ENCODE measurements around the gene CDNF.
"Not testable (repeated sequence)": the region's sequence is repeated elsewhere in the genome, so short reads cannot be mapped to it uniquely, and the experiment has no call there.

CDNF gene

DNA sequence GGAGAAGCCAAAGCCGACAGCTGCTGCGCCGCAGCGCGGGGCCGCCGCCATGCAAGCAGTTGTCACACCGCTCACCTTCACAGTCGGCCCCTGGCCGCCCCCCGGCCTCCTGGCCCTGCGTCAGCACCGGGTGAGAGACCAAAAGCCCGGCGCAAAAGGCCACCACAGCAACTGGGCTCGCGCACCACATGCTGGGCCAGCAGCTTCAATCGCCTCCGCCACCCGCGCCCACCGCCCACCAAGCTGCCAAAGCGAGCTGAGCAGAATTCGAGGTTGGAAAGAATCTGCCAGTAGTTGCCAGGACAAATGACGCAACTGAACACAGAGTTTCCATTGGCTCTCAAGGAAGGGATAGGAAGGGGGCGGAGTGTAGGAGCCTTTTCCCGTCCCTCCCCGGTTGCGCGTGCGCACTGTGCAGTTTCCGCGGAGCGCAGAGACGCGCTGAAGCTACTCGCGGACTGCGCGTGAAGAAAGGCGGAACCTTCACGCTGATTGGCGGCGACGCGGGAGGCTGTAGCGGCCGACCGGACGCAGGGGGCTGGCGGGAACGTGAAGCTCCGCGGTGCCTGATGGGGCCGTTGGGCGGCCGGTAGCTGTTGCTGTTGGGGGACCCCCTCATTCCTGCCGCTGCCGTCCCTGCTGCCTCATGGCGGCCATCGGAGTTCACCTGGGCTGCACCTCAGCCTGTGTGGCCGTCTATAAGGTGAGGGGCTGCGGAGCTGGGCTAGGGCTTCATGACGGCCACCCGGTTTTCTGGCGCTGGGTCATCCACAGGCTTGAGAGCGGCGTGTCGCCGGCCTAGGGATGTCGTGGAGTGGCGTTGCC is at the start of gene CDNF, which contains the start of the genes HSPA14 and MSANTD7:
CDNF (minus strand) TSS at position 281 of the 825 bp plus-strand sequence; CDS start at position 190, 91 bp downstream.
HSPA14 (plus strand) TSS at position 550 of the 825 bp plus-strand sequence; CDS start at position 647, 97 bp downstream.
MSANTD7 (plus strand) TSS at position 550 of the 825 bp plus-strand sequence. CDS start 3,979 bp downstream, outside the sequence.
- peak; percentile 100 for DNase-seq (ENCODE audit: low spot score)

DNA sequence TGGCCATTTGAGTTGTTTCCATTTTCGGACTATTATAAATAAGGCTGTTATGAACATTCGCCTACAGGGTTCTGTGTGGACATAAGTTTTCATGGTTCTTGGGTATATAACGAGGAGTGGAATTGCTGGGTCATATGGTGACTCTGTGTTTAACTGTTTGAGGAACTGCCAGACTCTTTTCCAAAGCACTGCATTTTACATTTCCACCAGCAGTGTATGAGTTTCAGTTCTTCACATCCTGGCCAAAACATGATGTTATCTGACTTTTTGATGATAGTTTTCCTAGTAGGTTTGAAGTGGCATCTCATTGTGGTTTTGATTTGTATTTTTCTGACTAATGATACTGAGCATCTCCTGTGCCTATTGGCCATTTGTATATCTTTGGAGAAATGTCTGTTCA is 46.2 kb upstream of the CDNF start:
- no peak for DNase-seq (ENCODE audit: low spot score)

DNA sequence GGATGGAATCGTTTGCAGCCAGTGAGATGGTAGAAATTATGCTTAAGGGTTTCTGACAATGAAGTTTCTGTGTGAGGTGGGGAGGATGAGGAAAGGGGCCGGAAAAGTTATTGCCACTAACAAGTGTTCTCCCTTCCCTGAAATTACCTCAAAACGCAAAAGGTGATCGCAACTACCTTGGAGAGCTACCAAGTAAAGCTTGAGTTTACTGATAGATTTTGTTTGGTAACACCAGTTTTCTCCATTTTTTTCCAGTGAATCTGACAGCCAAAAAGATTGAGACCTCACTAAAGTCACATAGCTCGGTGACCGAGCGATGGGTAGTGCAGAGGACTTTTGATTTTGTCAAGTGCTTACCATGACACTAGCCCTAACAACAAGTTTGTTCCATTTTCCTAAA is 42.4 kb upstream of the CDNF start:
- DNase-seq (ENCODE audit: low spot score): no peak

DNA sequence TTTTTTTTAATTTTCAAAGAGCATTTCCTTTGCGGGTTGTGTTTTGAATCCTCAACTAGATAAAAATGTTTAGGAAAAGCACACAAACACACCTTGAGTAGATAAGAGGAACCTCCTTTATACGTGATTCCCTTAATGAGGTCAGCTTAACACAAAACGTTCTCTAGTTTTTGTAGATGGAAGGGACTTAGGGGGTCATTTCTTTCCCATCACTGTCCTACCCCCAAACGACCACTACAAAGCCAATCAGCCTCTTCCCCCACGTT is 42.0 kb upstream of the CDNF start:
- no peak for DNase-seq (ENCODE audit: low spot score)

DNA sequence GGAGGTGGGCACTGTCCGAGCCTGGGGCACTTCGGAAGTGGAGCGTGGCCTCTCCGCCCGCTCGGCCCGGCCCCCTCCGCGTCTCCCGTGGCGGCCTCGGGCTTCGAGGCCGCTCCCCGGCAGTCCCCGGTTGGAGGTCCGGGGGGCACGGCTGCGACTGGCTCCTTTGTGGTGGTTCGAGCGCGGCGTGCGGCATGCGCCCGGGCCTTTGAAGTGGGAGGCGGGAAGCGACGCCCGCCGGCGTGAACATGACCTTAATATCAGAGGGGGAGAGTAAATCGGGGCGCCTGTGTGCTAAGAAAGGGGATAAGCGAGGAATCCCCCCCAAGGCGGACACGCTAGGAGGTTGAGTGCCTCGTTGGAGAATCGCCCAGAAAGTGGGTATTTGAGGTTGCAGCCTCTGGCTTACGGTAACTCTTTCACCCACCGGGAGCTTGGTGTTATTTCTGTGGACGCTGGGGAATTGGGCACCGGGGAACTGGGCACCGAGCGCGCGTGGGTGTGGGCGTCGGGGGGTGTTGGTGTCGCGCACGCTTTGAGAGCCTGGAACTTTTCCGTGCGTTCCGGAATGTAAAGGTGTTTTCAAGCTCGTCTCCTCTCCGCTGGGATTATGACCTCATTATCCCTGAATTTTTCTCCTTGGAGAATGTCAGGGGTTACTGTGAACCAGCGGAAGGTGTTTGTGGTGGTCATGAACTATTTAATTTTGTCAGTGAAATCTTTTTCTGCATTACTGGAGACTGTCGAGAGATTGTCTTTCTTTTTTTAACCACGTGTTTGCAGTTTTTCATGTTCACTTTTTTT is 41.5 kb upstream of the CDNF start:
- DNase-seq (ENCODE audit: low spot score): no peak

DNA sequence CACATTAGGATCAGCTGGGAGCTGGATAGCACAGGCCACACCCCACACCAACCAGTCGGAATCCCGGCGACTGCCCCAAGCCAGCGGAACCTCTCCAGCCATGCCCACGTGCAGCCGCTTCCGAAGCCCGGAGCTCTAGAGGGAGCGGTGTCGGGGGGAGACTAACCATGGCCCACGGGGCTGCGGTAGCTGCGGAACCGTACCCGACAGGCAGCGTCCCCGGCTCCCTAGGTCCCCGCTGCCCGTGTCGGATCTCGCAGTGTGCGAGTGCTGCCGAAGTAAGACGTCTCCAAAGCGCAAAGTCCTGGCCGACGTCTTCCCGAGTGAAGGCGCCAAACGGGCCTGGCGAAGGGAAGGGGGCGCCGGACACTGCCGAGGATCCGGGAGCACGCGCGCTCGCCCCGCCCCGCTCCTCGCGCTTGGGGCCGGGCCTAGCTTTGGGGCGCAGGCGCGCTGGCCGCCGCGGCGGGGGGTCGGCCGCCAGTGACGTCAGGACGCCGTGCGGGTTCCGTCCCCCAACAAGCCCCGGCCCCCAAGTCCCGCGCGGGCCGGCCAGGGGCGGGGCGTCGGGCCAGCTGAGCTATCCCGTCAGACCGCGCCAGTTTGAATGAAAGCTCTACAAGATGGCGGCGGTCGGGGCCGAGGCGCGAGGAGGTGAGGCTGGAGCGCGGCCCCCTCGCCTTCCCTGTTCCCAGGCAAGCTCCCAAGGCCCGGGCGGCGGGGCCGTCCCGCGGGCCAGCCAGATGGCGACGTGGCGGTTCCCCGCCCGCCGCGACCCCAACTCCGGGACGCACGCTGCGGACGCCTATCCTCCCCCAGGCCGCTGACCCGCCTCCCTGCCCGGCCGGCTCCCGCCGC is 40.7 kb upstream of the CDNF start, which contains the start of gene SUV39H2:
SUV39H2 (plus strand) TSS at position 601 of the 858 bp plus-strand sequence; CDS start at position 624, 23 bp downstream.
- peak; percentile 90 for DNase-seq (ENCODE audit: low spot score)

DNA sequence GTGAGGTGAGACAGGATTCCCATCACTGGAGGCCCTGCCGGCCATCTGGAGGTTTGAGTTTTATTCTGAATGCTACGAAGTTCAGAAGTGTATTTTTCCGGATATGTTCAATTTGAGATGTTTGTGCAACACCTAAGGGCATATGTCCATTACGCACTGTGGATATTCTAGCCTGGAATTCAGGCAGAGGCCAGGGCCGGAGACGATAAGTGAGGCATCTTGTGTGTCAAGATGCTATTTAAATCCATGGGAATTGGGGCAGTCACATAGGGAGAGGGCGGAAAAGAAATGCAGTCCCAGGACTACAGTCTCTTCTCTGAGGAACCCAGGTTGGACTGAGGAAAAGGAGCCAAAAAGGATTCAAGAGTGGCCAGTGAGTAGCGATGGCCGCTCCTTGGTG is 38.9 kb upstream of the CDNF start:
- DNase-seq (ENCODE audit: low spot score): no peak

DNA sequence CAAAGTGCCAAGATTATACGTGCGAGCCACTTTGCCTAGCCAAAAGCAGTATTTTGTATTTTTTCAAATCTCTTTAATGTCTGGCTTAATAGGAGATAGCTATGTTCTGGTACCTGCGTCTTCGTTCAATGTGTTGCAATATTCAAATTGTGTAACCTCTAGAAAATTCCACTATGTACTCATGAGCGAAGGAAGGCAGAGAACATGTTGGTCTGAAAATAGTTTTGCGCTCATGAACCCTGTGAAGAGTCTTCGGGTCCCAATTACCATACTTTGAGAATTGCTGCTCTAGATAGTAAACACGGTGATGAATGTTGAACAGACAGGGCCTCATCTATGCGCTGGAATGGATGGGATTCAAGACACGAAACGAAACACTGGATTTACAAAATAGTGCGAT is 38.1 kb upstream of the CDNF start:
- DNase-seq (ENCODE audit: low spot score): no peak

DNA sequence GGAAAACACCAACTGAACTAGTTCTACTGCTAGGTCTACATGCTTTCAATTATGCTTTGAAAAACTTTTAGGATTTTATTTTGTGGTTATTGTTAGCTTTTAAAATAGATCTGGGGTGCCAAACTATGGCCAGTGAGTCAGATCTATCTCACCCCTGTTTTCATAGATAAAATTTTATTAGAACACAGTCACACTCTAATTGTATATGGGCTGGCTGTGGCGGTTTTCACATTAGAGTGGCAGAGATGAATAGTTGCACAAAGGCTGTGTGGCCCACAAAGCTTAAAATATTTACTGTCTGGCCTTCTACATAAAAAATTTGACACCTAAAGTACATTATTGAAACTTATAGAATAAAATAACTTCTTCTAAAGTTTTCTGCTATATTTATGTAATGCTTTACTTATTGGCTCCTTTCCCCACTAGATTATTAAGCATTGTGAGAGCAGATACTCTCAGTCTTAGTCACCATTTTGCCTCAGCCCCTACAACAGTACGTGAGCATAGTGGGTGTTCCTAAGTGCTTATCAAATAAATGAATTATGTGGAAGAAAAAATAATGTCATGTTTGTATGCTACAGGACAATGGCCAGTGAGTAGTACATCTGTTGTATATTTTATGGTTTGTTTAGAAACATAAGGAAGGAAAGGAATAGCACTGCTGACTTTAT is 35.4 kb upstream of the CDNF start:
- DNase-seq (ENCODE audit: low spot score): peak; percentile 43

DNA sequence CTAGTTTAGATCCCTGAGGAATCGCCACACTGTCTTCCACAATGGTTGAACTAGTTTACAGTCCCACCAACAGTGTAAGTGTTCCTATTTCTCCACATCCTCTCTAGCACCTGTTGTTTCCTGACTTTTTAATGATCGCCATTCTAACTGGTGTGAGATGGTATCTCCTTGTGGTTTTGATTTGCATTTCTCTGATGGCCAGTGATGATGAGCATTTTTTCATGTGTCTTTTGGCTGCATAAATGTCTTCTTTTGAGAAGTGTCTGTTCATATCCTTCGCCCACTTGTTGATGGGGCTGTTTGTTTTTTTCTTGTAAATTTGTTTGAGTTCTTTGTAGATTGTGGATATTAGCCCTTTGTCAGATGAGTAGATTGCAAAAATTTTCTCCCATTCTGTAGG is 27.0 kb upstream of the CDNF start:
- not testable (repeated sequence) for DNase-seq (ENCODE audit: low spot score)

DNA sequence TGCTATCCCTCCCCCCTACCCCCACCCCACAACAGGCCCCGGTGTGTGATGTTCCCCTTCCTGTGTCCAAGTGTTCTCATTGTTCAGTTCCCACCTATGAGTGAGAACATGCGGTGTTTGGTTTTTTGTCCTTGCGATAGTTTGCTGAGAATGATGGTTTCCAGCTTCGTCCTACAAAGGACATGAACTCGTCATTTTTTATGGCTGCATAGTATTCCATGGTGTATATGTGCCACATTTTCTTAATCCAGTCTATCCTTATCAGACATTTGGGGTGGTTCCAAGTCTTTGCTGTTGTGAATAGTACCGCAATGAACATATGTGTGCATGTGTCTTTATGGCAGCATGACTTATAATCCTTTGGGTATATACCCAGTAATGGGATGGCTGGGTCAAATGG is 26.6 kb upstream of the CDNF start:
- not testable (repeated sequence) for DNase-seq (ENCODE audit: low spot score)

DNA sequence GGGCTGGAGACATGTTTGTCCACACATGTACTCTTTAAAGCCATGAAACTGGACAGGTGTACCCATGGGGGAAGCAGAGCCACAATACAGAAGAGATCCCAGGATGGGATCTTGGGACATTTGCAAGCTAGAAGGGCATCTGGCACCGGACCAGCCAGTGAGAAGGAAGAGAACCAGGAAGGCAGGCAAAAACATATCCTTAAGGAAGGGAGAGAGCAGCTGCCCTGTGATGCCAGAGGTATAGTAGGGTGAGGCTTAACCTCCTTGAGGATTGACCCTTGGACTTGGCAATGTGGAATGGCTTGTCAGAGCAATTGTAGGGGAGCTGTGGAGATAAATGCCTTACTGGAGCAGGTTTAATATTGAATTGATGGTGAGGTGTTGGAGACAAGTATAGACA is 23.0 kb upstream of the CDNF start:
- no peak for DNase-seq (ENCODE audit: low spot score)

DNA sequence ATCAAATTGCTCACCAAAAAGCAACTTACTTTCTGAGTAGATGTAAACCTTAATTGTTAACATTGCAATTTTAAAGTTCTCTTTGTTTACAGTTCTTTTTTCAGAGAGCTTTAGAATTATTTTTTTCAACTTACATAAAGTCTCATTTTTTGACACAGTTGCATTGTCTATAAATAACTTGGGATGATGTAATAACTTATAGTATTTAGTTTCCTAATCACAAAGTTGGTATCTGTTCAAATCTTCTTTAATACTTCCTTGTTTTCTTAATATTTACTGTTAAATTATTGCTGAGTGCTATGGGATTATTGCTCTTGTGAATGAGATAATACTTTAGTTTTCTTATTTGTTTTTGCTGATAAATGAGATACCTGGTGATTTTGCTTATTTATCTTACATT is 21.9 kb upstream of the CDNF start:
- DNase-seq (ENCODE audit: low spot score): no peak

DNA sequence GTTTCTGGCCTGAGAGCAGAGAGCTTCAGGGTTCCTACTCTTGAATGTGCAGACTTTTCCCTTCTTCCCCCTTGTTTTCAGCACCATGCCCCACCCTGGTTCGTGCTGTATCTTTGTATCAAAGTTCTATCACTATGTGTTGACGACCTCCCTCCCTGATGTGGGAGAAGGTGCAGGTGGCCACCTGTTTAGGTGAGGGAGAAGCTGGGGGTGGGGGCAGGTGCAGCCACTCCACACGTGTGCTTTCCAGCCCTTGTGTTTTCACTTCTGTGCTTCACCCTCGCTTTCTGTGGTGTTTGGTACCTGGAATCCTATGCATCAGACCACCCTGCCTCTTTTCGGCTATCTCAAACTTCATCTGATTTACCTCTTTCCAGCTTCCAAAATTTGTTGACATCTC is 21.2 kb upstream of the CDNF start:
- DNase-seq (ENCODE audit: low spot score): no peak

DNA sequence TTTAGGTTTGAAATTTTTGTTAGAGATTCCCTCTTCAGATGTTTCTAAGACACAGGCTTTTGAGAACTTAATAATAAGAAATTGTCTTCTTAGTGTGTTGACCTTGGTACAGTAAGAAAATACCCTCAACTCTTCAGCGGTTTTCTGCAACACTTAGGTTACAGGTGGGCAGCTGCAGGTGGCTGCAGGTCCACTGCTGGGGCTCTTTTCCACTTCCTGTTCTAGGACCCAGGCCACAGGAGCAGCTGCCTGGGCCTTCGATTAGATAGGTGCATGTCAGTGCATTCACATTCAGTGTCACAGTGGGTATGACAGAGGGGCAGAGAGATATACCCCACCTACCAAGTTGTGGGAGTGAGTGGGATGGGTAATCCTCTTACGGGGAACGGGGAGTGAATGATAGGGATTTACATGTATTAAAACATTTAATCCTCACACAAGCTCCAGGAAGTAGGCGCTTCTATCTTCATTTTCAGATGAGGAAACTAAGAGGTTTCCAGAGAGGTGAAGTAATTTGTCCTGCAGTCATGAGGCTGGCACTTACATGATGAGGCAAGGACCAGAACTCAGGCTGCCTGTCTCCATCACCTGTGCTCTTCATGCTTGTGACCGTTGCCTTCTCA is 20.6 kb upstream of the CDNF start:
- DNase-seq (ENCODE audit: low spot score): no peak

DNA sequence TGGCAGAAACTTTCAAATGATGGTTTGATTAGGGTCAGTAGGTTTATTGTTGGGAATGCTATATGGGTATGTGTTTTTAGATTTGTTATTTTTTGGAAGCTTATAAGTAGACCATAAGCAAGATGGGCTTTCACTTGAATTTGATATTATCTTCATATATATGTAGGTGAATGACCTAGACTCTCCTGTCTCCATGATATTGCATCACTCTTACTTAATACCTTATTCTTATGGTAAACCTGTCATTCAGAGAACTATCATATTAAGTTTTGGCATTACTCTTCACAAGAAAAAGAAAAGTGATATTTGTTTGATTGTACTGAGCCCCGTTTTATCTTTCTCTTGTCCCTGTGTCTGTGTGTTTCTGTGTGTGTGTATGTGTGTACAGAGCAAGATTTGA is 17.6 kb upstream of the CDNF start:
- no peak for DNase-seq (ENCODE audit: low spot score)

DNA sequence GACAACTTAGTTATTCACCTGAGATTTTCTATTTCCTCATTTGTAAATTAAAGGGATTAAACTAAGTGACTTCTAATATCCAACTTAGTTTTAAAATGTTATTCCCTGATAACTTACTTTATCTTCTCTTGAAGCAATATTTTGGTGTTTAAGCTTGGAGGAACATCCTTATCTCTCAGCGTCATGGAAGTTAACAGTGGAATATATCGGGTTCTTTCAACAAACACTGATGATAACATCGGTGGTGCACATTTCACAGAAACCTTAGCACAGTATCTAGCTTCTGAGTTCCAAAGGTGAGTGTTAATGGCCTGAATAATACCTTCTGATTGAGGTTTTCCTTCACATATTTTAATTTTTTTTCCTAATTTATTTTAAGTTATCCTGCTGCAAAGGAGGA is 14.4 kb upstream of the CDNF start:
- DNase-seq (ENCODE audit: low spot score): no peak

DNA sequence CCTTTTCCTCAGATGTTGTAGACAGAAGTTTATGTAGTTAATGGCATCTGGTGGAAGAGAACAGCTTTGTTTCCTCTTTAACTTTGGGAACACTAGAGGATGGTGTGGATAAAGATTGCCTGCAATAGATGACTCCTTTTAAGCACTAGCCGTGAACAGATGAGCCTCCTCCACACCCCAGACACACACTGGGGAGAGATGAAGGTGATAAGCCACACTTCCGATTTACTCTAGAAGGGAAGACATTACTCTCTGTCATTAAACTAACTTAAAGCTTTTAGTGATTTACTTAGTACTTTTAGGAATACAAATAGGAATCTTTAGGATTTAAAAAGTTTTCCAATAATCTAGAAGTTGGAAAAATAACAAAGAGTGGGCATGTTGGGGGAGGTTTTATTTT is 7.1 kb upstream of the CDNF start:
- no peak for DNase-seq (ENCODE audit: low spot score)

DNA sequence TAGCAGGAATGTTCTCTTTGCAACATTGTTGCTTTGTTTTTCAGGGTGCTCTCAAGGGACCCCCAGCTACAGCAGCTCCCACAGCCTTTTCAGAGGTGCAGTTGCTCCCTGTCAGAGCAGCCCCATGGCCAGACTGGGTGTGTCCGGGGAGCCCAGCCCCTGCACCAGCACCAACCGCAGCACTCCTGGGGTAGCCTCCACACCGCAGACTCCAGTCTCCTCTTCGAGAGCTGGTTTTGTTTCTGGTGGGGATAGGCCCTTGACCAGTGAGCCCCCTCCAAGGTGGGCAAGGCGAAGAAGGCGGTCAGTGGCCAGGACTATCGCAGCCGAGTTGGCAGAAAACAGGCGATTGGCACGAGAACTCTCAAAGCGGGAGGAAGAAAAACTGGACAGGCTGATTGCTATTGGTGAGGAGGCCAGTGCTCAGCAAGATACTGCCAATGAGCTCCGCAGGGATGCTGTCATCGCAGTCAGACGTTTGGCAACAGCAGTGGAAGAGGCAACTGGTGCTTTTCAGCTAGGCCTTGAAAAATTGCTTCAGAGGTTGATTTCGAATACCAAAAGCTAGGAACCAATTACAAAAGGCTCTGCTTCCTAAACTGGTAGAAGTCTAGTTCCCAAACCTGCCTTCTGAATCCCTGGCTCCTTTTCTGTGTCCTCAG is 5.6 kb upstream of the CDNF start:
- no peak for DNase-seq (ENCODE audit: low spot score)

DNA sequence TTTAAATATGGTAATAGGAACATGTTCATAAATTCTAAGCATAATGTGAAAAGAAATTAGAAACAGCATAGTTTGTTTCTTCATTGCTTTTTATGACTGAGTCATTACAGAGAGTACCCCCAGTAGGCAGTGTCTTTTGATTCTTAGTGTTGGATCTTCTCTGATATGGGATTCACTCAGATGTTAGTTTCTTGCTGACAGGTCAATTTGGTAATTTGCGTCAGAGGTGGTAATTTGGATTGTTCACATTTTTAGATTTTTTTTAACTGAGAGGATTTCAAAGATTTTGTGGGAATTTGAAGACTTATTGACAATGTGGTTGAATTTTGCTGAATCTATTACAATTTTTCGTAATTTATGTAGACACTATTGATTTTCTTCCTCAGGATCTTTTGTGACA is 2.3 kb upstream of the CDNF start:
- no peak for DNase-seq (ENCODE audit: low spot score)

DNA sequence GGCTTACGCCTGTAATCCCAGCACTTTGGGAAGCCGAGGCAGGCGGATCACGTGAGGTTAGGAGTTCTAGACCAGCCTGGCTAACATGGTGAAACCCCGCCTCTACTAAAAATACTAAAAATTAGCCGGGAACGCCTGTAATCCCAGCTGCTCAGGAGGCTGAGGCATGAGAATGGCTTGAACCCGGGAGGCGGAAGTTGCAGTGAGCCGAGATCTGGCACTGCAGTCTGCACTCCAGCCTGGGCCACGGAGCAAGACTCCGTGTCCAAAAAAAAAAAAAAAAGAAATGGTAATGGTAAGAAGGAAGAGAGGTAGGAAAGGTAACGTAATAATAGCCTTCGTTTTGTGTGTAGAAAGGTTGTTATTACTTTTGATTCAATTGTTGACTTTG is 1.5 kb upstream of the CDNF start:
- DNase-seq (ENCODE audit: low spot score): no peak
